LNCAP (cell line): ENCODE results near the gene UGT2B11.

Experiments used
- TF ChIP-seq, protein P1 (sequence below): fragments of 450-650 bp; IDR thresholded peaks from 2 replicates; pipeline ENCODE4 v1.5.1; 2017; ENCODE audit warnings: mild to moderate bottlenecking

The UGT2B11 gene

DNA sequence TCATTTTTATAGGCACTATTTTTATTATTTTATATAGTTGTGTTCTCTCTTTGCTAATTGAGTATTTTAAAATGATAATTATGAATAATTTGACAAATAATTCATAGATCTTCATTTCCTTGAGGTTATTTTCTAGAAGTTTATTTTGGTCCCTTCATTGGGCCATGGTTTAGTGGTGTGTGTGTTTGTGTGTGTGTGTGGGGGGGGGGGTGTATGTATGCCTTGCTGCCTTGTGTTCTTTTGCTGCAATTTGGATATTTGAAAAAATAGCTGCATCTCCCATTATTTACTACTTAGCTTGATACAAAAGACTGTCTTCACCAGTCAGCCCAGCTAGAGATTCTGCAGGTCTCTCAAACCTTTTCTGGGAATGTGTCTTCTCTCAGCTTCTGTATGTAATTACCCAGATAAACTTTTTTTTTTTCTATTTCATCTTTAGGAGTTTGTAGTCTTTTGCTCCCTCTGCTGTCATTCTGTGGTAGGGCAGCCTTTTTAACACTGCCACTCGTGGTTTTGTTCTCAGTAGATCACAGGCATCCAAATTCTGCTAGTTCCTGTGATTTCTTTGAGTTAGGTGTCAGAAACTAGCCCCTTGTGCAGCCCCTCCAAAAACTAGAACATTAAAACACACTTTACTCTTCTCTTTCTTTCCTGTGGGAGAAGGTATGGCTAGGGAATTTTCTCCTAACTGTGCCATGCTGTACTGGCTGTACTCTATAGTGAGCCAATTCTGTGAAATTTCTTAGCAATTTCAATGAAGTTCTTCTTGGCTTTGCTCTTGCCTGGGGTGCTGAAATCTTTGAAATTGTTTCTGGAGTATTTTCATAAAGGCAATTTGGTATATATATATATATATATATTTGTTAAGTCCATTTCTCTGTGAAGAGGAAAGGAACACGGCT lies 44.1 kb downstream of the UGT2B11 start:
- TF ChIP-seq, protein P1, sequence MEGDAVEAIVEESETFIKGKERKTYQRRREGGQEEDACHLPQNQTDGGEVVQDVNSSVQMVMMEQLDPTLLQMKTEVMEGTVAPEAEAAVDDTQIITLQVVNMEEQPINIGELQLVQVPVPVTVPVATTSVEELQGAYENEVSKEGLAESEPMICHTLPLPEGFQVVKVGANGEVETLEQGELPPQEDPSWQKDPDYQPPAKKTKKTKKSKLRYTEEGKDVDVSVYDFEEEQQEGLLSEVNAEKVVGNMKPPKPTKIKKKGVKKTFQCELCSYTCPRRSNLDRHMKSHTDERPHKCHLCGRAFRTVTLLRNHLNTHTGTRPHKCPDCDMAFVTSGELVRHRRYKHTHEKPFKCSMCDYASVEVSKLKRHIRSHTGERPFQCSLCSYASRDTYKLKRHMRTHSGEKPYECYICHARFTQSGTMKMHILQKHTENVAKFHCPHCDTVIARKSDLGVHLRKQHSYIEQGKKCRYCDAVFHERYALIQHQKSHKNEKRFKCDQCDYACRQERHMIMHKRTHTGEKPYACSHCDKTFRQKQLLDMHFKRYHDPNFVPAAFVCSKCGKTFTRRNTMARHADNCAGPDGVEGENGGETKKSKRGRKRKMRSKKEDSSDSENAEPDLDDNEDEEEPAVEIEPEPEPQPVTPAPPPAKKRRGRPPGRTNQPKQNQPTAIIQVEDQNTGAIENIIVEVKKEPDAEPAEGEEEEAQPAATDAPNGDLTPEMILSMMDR = peak; percentile 55

DNA sequence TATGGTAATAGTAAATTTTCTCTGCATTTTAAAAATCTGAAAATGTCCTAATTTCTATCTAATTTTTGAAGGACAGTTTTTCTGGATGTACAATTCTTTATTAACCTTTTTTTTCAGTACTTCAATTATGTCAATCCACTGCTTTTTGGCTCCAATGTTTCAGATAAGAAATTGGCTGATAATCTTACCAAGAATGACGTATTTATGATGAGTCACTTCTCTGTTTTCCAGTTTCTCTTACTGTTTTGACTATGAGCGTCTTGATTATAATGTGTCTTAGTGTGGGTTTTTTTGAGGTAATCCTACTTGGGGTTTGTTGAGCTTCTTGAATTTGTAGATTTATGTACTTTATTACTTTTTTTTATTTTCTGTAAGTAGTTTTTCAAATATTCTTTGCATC lies 47.2 kb downstream of the UGT2B11 start:
- TF ChIP-seq, protein P1 = no peak

DNA sequence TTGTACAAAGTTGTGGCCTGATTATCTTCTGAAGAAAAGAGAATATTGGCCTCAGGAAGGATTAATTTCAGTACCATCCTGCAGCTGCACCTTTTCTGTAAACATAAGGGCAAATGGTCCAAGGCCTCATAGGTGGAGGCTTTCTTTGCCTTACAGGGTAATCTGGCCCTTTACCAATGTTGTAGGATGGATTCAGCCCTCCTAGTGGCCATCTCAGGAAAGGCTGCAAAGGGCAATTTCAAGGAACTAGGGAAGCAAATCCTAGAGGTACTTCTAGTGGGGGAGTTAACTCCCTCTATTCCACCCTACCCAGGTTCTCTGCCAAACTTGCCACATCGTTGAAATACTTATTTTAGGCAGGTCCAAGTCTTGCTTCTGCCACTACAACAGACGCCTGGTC lies 57.6 kb downstream of the UGT2B11 start:
- TF ChIP-seq, protein P1 = 0 out of 2 replicates have a peak, but pooled peaks have one; percentile 7

DNA sequence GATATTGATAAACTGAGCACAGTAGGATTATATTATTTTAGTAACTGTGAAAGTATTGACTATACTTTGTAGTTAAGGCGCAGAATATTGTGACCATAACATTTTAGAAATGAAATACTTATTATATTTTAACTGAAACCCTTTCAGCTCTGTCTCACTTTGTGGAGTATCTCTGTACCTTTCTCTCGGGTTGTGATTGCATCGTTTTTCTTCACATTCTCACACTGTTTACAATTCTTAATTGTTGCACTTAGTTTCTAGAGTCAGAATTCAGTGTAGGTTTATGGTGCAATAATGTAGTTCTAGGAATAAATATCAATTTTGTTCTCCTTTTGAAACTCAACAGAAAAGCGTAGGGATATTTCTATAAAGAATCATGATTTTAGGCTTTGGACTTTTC lies 60.5 kb downstream of the UGT2B11 start:
- TF ChIP-seq, protein P1 = no peak
